ENCODE measurements around the gene PTPRG. TPM values are rescaled to one million over a fixed set of nuclear protein-coding genes. Genes with fewer than 3 reads are reported as not detected.

PTPRG gene
- total RNA-seq (2014; rRNA removed; shearing (Covaris generic)) = 117 and 131 TPM in 2 replicates
- 18.4 and 24.4 TPM in 2 replicates for polyA plus RNA-seq (2016; fragmentation: Nextera tagmentation; extraction: Ambion mirVana)
- long read RNA-seq, partial matches to known transcripts = 2 of 6 reads
- long read RNA-seq, other reads (novel, unspliced or antisense) = 4 of 6 reads

DNA sequence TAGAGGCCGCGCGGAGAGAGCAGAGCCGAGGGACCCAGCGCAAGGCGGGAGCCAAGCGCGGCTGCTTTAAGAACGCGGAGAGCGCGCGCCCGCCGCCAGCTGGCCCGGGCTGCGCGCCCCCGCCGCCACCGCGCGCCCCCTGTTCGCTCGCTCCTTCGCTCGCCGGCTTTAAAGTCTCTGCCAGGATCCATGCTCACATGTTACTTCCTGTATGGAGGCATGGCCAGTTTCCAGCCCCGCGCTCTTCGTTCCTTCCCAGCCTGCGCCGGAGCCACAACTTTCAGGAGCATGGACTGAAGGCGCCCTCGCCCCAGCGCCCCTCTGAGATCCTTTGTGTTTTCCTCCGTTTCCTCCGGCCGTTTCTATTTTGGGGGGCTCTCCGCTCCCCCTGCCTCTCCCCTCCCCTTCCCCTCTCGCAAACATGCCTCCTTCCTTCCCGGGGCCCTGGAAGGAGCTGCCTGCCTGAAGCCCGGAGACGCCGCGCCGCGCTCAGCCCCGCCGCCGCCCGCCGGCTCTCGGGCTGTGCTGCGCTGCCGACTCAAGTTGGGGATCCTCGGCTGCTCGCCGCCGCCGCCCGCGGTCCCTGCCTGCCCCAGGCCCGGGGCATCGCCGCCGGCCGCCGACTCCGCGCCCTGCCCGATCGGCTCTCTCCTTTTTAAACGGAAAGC is at the start of gene PTPRG:
Gene PTPRG (plus strand): TSS at position 198 of the 668 bp plus-strand sequence. CDS start 717 bp downstream, outside the sequence.
- Mint-ChIP-seq H3K27ac (peak within 1 kb of the TSS; percentile 98), H3K36me3 (ENCODE audit: low read depth) (peaks cover 34% of the 10 kb centered on the region), H3K4me1 (peaks cover 30% of the 10 kb centered on the region), H3K4me3 (peak within 1 kb of the TSS; percentile 99), H3K27me3 (ENCODE audit: insufficient read depth, low read depth, poor library complexity) (peaks cover 32% of the 10 kb centered on the region), H3K9me3 (peaks cover 14% of the 10 kb centered on the region; the same call in 2 of the 3 replicates)
- Histone ChIP-seq H3K4me3 (peak within 1 kb of the TSS; percentile 97), H3F3A (replicated peaks; ENCODE audit: low read depth) (peaks cover 10% of the 10 kb centered on the region; the same call in 1 of the 2 replicates), H3K27ac (ENCODE audit: low read depth) (peak within 1 kb of the TSS; percentile 98), H3K27me3 (ENCODE audit: insufficient read depth) (peaks cover 25% of the 10 kb centered on the region), H3K9me2 (ENCODE audit: insufficient read depth) (no peaks in the 10 kb centered on the region), H3K4me2 (peak within 1 kb of the TSS; percentile 89), H3K4me1 (ENCODE audit: insufficient read depth) (peaks cover 28% of the 10 kb centered on the region), H3K36me3 (ENCODE audit: insufficient read depth) (peaks cover 4% of the 10 kb centered on the region; the same call in 1 of the 2 replicates), H4K20me1 (replicated peaks; ENCODE audit: insufficient read depth) (peaks cover 28% of the 10 kb centered on the region), H2AFZ (no peak within 1 kb of the TSS), H3K79me2 (replicated peaks; ENCODE audit: insufficient read depth) (peaks cover 51% of the 10 kb centered on the region)
- TF ChIP-seq EZH2 (IDR thresholded peaks at IDR 0.05; ENCODE audit: low read depth, unreplicated experiment) (no peak), ZNF462 (CRISPR knock-in tag; IDR thresholded peaks at IDR 0.05) (no peak), POLR2AphosphoS5 (IDR thresholded peaks at IDR 0.05; ENCODE audit: low read depth) (peak; percentile 76), ETS1 (IDR thresholded peaks at IDR 0.05) (peak; percentile 17; the same call in 1 of the 2 replicates), ZNF114 (CRISPR knock-in tag; IDR thresholded peaks at IDR 0.05) (no peak)
- DNase-seq (ENCODE audit: low spot score) (peak; percentile 93), ATAC-seq (peak; percentile 39)

All from GM23338 (cell line).